Fibroblast of villous mesenchyme (primary cell): ENCODE results near the gene ANO4. TPM values are rescaled to one million over a fixed set of nuclear protein-coding genes. Genes with fewer than 3 reads are reported as not detected.

Experiments
- DNase-seq: peaks from one replicate; pipeline ENCODE4 v3.0.0-alpha.2; 2010; ENCODE audit warnings: low read depth
- H3K4me3 ChIP-seq: 2 replicates; pipeline ENCODE4 v1.5.1; 2011; ENCODE audit warnings: low read depth, mild to moderate bottlenecking, low read length
- CTCF ChIP-seq: IDR thresholded peaks from 2 replicates; pipeline ENCODE4 v1.5.1; 2012; ENCODE audit warnings: low read depth, mild to moderate bottlenecking, low read length; ENCODE audit not compliant: insufficient read depth
- total RNA-seq: library from RNA; depleted of rRNA; stranded (reverse); fragments of >200 nt; gene quantifications from 2 replicates; pipeline ENCODE4 v1.2.3, GENCODE V29; 2012

ANO4 gene
- total RNA-seq, 1 donor: 13.8 TPM

- TF ChIP-seq CTCF: no peak
- no peak overlapping the region for H3K4me3 ChIP-seq
- DNase-seq: no peak
Measured at GRCh38 chr12:101064721-101065120, 270.1 kb downstream of the ANO4 start.

GRCh38 chr12:101066489-101066888 is 271.9 kb downstream of the ANO4 start:
- no peak for DNase-seq
- TF ChIP-seq CTCF: no peak
- H3K4me3 ChIP-seq: no peak overlapping the region

- no peak overlapping the region for H3K4me3 ChIP-seq
- TF ChIP-seq CTCF: no peak
- DNase-seq: no peak
Measured at GRCh38 chr12:101068402-101068801, 273.8 kb downstream of the ANO4 start.

- no peak for DNase-seq
Measured at GRCh38 chr12:101068836-101069235, 274.3 kb downstream of the ANO4 start.

GRCh38 chr12:101074940-101075680 is 280.5 kb downstream of the ANO4 start:
- TF ChIP-seq CTCF: no peak
- DNase-seq: peak; percentile 4
- no peak overlapping the region for H3K4me3 ChIP-seq

More at GRCh38 chr12:101068836-101069235, 274.3 kb downstream of the ANO4 start:
- H3K4me3 ChIP-seq: no peak overlapping the region
- TF ChIP-seq CTCF: no peak

GRCh38 chr12:101076921-101077320 is 282.3 kb downstream of the ANO4 start:
- peak; percentile 30 for DNase-seq
- TF ChIP-seq CTCF: no peak
- H3K4me3 ChIP-seq: no peak overlapping the region

GRCh38 chr12:101077791-101078528 is 283.4 kb downstream of the ANO4 start:
- no peak overlapping the region for H3K4me3 ChIP-seq
- no peak for TF ChIP-seq CTCF
- DNase-seq: no peak
